Mesothelial cell of epicardium (in vitro differentiated cells): ENCODE data around the gene SLC25A43. TPM values are rescaled to one million over a fixed set of nuclear protein-coding genes. Genes with fewer than 3 reads are reported as not detected.

Experiments used
- DNase-seq, 2 experiments: peaks; one replicate each; pipeline ENCODE4 v3.0.0; 2021; ENCODE audit warnings: low spot score in 2 of 2; ENCODE audit not compliant: unreplicated experiment in 2 of 2
- H3K27ac Mint-ChIP-seq: 2 replicates; pipeline ENCODE4 v1.8.0; 2021; ENCODE audit warnings: mixed read lengths
- H3K27me3 Mint-ChIP-seq: 2 replicates; pipeline ENCODE4 v1.8.0; 2021; ENCODE audit warnings: low read depth, mixed read lengths
- H3K36me3 Mint-ChIP-seq: 2 replicates; pipeline ENCODE4 v1.8.0; 2021; ENCODE audit warnings: mixed read lengths
- H3K4me1 Mint-ChIP-seq: 2 replicates; pipeline ENCODE4 v1.8.0; 2021; ENCODE audit warnings: mixed read lengths
- H3K4me3 Mint-ChIP-seq: 2 replicates; pipeline ENCODE4 v1.8.0; 2021; ENCODE audit warnings: mild to moderate bottlenecking, moderate library complexity, mixed read lengths
- H3K9me3 Mint-ChIP-seq: 2 replicates; pipeline ENCODE4 v1.8.0; 2021; ENCODE audit warnings: mixed read lengths
- total RNA-seq: library from RNA; stranded (reverse); gene quantifications from 3 replicates; pipeline ENCODE4 v1.2.1, GENCODE V29; 2021
- TF ChIP-seq, protein P1 (sequence below): fragments of 200-600 bp; sonication (generic); IDR thresholded peaks from one replicate; pipeline ENCODE4 v1.5.0; 2021; ENCODE audit warnings: antibody characterized with exemption; ENCODE audit not compliant: unreplicated experiment

SLC25A43 gene
- total RNA-seq, 1 donor from 2014 or later = 6.7 TPM

DNA sequence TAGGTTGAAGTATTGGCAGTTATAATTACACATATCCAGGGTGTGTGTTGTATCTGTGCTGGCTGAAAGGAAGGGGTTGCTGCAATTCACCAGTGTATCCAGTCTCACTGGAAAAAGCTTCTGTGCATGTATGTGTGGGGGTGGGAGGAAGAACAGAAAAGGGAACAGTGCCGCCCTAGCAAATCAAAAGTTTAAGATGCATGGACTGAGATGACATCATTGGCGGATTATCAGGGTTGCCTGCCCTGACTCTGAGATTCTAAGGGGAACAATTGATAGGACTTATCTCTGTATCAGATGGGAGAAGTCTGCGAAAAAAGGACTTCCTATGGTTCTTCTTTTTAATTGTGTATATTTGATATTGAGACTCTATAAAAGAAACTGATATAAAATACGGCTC is 3.5 kb downstream of the SLC25A43 start:
- H3K36me3 Mint-ChIP-seq = peaks cover 2% of the 10 kb centered on the region
- peaks cover 7% of the 10 kb centered on the region for H3K9me3 Mint-ChIP-seq
- TF ChIP-seq, protein P1, sequence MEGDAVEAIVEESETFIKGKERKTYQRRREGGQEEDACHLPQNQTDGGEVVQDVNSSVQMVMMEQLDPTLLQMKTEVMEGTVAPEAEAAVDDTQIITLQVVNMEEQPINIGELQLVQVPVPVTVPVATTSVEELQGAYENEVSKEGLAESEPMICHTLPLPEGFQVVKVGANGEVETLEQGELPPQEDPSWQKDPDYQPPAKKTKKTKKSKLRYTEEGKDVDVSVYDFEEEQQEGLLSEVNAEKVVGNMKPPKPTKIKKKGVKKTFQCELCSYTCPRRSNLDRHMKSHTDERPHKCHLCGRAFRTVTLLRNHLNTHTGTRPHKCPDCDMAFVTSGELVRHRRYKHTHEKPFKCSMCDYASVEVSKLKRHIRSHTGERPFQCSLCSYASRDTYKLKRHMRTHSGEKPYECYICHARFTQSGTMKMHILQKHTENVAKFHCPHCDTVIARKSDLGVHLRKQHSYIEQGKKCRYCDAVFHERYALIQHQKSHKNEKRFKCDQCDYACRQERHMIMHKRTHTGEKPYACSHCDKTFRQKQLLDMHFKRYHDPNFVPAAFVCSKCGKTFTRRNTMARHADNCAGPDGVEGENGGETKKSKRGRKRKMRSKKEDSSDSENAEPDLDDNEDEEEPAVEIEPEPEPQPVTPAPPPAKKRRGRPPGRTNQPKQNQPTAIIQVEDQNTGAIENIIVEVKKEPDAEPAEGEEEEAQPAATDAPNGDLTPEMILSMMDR = no peak

DNA sequence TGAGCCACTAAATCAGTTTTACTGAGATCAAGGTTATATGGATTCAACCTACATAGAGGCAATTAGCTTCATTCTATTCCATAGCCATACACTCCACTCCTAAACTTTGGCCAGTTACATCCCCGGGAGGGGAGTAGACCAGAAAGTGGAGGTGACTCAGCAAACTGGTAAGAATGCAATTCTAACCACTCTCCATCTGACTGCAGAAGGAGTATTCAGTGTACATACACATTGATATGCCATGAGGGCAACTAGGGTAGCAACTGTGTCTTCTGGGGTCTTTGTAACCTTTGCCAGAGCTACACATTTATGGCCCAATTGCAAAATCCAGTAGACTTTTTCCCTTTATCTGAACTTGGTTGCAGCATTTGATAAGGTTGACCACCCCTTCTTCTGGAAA is 7.6 kb downstream of the SLC25A43 start:
- no peak for DNase-seq
- H3K4me1 Mint-ChIP-seq = no peaks in the 10 kb centered on the region
- H3K27me3 Mint-ChIP-seq = no peaks in the 10 kb centered on the region
- peaks cover 11% of the 10 kb centered on the region for H3K9me3 Mint-ChIP-seq
- no peak overlapping the region for H3K27ac Mint-ChIP-seq
- no peak overlapping the region for H3K4me3 Mint-ChIP-seq
- TF ChIP-seq, protein P1 = no peak
- peaks cover 13% of the 10 kb centered on the region for H3K36me3 Mint-ChIP-seq

More for the DNA sequence above, 3.5 kb downstream of the SLC25A43 start:
- no peaks in the 10 kb centered on the region for H3K27me3 Mint-ChIP-seq
- DNase-seq = no peak
- H3K27ac Mint-ChIP-seq = no peak overlapping the region
- peaks cover 8% of the 10 kb centered on the region for H3K4me1 Mint-ChIP-seq
- H3K4me3 Mint-ChIP-seq = no peak overlapping the region

GRCh38 chrX:119407681-119408080 is 8.5 kb downstream of the SLC25A43 start:
- no peak overlapping the region for H3K4me3 Mint-ChIP-seq
- peaks cover 15% of the 10 kb centered on the region for H3K36me3 Mint-ChIP-seq
- H3K27ac Mint-ChIP-seq = no peak overlapping the region
- TF ChIP-seq, protein P1 = no peak
- DNase-seq = no peak
- H3K27me3 Mint-ChIP-seq = no peaks in the 10 kb centered on the region
- H3K9me3 Mint-ChIP-seq = peaks cover 14% of the 10 kb centered on the region
- peaks cover 2% of the 10 kb centered on the region for H3K4me1 Mint-ChIP-seq

GRCh38 chrX:119410027-119410819 is 11.1 kb downstream of the SLC25A43 start:
- Mint-ChIP-seq H3K36me3 (peaks cover 15% of the 10 kb centered on the region), H3K27ac (no peak overlapping the region)
- no peak for DNase-seq

DNA sequence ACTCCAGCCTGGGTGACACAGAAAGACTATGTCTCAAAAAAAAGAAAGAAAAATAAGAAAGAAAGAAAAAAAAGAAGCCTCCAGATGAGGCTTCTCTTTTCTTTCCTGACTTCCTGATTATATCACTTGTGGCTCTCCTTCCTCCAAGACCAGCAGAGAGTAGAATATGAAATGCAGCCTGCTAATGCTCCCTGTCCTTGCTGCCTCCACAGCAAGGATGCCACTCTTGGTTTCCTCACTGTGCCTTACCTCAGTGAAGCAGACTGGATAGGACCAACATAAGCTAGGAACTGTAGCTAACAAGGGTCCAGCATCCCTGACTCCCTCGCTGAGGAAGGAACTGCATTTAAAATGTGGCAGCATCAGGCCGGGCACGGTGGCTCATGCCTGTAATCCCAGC is 11.7 kb downstream of the SLC25A43 start:
- DNase-seq = no peak
- Mint-ChIP-seq H3K27me3 (no peaks in the 10 kb centered on the region), H3K4me1 (peaks cover 2% of the 10 kb centered on the region), H3K36me3 (peaks cover 15% of the 10 kb centered on the region), H3K27ac (no peak overlapping the region), H3K9me3 (peaks cover 10% of the 10 kb centered on the region), H3K4me3 (no peak overlapping the region)
- TF ChIP-seq, protein P1 = no peak

More at GRCh38 chrX:119410027-119410819, 11.1 kb downstream of the SLC25A43 start:
- peaks cover 2% of the 10 kb centered on the region for H3K4me1 Mint-ChIP-seq
- TF ChIP-seq, protein P1 = no peak
- H3K4me3 Mint-ChIP-seq = no peak overlapping the region
- H3K27me3 Mint-ChIP-seq = no peaks in the 10 kb centered on the region
- H3K9me3 Mint-ChIP-seq = peaks cover 10% of the 10 kb centered on the region
